NOMO-1 treated with DMSO at 0.1 percent for 48 hours (cell line): ENCODE measurements around the gene DUSP2.

Experiments used
- DNase-seq: peaks from one replicate; lab custom pipeline; 2025; ENCODE audit not compliant: unreplicated experiment; lab: John Stamatoyannopoulos, UW

Gene DUSP2

GRCh38 chr2:96103761-96104486 lies 41.3 kb downstream of the DUSP2 start:
- DNase-seq, result no peak

- DNase-seq, result no peak
Measured at GRCh38 chr2:96103187-96103601, 42.0 kb downstream of the DUSP2 start.

DNA sequence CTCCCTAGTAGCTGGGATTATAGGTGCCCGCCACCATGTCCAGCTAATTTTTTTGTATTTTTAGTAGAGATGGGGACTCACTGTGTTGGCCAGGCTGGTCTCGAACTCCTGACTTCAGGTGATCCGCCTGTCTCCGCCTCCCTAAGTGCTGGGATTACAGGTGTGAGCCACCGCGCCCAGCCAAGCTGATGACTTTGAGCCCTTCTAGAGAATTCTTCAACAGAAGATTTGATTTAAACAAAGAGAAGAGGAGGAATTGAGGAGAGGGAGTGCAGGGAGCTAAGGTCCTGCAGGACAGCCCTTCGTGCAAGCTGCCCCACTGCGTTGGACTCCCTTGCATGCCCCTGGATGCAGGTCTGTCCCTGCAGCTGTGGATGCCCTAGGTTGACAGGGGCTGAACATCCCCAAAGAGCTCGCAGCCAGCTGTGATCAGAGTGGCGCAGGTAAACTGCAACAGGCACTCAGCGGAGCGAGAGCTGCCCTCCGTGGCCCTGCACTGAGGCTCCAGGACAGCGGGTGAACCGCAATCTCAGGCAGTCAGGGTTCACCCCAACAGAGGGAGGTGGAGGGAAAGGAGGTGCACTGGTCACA lies 42.5 kb downstream of the DUSP2 start:
- no peak for DNase-seq

GRCh38 chr2:96100893-96101304 lies 44.3 kb downstream of the DUSP2 start:
- no peak for DNase-seq

DNA sequence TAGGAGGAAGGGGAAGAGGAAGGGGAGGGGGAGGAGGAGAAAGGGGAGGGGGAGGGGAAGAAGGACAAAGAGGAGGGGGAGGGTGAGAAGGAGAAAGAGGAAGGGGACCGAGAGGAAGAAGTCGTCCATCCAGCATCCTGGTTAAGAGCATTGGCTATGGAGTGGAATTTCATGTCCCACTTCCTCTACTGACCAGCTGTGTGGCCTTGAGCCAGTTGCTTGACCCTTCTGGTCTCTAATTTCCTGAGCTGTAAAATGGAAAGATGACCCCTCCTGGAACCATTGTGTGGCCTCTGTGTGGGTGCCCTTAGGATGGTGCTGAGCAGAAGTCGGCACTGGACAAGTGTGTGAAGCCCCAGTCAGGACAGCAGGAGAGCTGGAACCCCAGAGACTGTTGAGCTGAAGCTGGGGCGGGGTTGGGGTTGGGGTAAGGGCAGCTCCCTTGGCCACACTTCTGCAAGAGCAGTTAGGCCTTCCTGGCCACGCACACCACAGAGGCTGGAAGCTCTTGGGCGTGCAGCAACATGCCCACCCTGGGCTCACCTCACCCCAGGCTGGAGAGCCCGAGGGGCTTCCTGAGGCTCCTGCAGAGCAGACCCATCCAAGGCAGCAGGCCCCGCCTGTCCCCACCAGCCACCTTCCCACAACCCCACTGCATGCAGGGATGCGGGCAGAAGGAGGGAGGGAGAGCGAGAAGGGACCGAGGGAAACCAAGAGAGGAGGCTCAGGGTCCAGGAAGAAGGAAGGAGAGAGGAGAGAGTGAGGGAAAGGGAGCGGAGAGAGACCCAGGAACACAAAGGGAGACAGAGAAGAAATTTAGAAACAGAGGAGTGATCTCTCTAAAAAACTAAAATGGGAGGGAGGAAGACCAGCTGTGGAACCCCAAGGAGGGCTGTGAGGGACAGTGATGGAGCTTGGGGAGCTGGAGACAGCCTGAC lies 45.1 kb downstream of the DUSP2 start:
- DNase-seq, result no peak

DNA sequence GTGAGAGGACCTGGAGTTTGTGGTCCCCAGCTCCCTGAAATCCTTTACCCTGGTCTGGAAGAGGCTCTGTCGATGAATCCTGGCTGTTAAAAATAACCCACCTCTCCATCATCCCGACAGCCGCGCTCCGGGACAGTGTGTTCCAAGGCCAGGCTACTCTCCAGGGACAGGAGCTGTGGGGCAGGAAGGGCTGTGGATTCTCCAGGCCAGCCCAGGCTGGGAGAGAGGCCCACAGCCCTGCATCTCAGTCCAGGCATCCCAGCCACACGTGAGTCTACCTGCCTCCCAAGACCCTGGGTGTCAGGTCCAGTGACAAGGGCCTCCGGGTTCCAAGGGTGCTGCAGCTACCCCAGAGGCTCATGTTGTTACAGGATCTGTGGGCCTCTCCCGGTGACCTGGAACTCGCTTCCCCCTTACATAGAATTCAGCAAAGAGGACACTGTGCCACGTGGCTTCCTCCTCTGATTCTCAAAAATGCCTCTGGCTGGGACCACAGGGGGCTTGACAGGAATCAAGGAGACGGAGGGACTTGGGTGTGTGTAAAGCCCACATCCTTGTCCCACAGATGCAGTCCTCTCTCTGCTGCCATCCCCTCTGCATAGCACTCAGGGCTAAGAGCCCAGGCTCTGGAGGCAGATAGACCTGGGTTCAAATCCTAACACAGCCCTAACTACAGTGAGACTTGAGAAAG lies 46.2 kb downstream of the DUSP2 start:
- DNase-seq, result no peak

- no peak for DNase-seq
Measured at GRCh38 chr2:96097951-96098823, 47.1 kb downstream of the DUSP2 start.

- no peak for DNase-seq
Measured at GRCh38 chr2:96097441-96097840, 47.8 kb downstream of the DUSP2 start.

- no peak for DNase-seq
Measured at GRCh38 chr2:96095116-96095636, 50.1 kb downstream of the DUSP2 start.

DNA sequence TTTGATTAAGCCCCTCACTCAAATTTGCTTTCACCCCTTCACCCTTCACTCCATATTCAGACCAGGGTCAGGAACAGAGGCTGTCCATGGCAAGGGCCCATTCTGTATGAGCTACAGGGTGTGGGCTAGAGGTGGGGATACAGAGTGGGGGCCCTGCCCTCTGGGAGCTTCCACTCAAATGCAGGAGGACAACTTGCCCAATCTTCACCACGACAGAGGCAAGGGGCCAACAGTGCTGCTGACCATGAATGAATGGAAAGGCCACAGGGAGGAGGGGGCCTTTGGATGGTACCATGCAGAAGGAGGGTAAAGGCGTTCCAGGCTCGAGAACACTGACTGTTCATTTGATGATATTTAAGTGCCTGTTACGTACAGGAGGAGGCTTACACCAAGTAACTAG lies 51.7 kb downstream of the DUSP2 start:
- DNase-seq, result no peak
